Panc1 (cell line): ENCODE data around the gene EPHB1.

Source experiments
- CTCF ChIP-seq: fragments of 450-650 bp; IDR thresholded peaks from 2 replicates; pipeline ENCODE4 v1.5.1; 2017; ENCODE audit warnings: mild to moderate bottlenecking
- POLR2AphosphoS5 ChIP-seq: IDR thresholded peaks from 2 replicates; pipeline ENCODE4 v1.6.1; 2012; ENCODE audit warnings: mild to moderate bottlenecking, low read depth, low read length, moderate library complexity
- REST ChIP-seq, 2 experiments: IDR thresholded peaks; 2 replicates each; pipeline ENCODE4 v1.6.1; 2011 to 2012; ENCODE audit warnings: low read depth in 2 of 2, control low read depth in 1 of 2, low read length in 1 of 2, mild to moderate bottlenecking in 1 of 2, moderate library complexity in 1 of 2; ENCODE audit not compliant: insufficient read depth in 1 of 2
- TCF7L2 ChIP-seq: IDR thresholded peaks from 2 replicates; pipeline ENCODE4 v1.6.1; 2011; ENCODE audit warnings: mild to moderate bottlenecking, low read depth, low read length, inconsistent platforms

- TF ChIP-seq CTCF (no peak), POLR2AphosphoS5 (no peak), REST (IDR thresholded peaks at IDR 0.05; ENCODE audit: insufficient read depth in 1 of 2, low read depth in 2 of 2, low read length in 1 of 2) (no peak), TCF7L2 (no peak)
Measured at GRCh38 chr3:135012101-135012500, 217.0 kb downstream of the EPHB1 start.
